HepG2 (cell line): Measurements from ENCODE around the gene CAMK2D. TPM values are rescaled to one million over a fixed set of nuclear protein-coding genes. Genes with fewer than 3 reads are reported as not detected.
A peak's percentile ranks its signal among the peaks of the same experiment; 100 is the strongest.

Experiments
- GFI1 ChIP-seq: sonication (generic); formaldehyde crosslinking; IDR thresholded peaks from 2 replicates; pipeline ENCODE4 v1.5.0; 2020; ENCODE audit warnings: missing genetic modification reagents, mild to moderate bottlenecking, borderline replicate concordance
- GPN1 ChIP-seq: sonication (generic); formaldehyde crosslinking; IDR thresholded peaks from 2 replicates; pipeline ENCODE4 v1.5.1; 2020; ENCODE audit warnings: missing genetic modification reagents, borderline replicate concordance
- JUNB ChIP-seq: sonication (generic); formaldehyde crosslinking; IDR thresholded peaks from 2 replicates; pipeline ENCODE4 v1.8.0; 2022; ENCODE audit warnings: missing genetic modification reagents, mild to moderate bottlenecking, borderline replicate concordance
- MYC ChIP-seq: sonication (generic); formaldehyde crosslinking; IDR thresholded peaks from 2 replicates; pipeline ENCODE4 v1.9.0; 2021; ENCODE audit warnings: missing genetic modification reagents, borderline replicate concordance
- SOX6 ChIP-seq, 2 experiments: fragments of 450-650 bp in 1 of 2; sonication (generic) in 1 of 2; formaldehyde crosslinking in 1 of 2; IDR thresholded peaks; 2 replicates each; pipeline versions ENCODE4 v1.4.0 to v1.6.1; 2017 to 2020; ENCODE audit warnings: antibody characterized with exemption in 1 of 2, mild to moderate bottlenecking in 1 of 2, missing genetic modification reagents in 1 of 2
- SUZ12 ChIP-seq: fragments of 150-350 bp; IDR thresholded peaks from 2 replicates; pipeline ENCODE4 v1.6.1; 2014; ENCODE audit warnings: low read depth, low read length
- ZFP62 ChIP-seq: sonication (generic); formaldehyde crosslinking; IDR thresholded peaks from 2 replicates; pipeline ENCODE4 v1.4.0; 2020; ENCODE audit warnings: missing genetic modification reagents
- ZFX ChIP-seq: sonication (generic); formaldehyde crosslinking; IDR thresholded peaks from 2 replicates; pipeline ENCODE4 v1.4.0; 2020; ENCODE audit warnings: mild to moderate bottlenecking, low read depth, missing genetic modification reagents, moderate library complexity
- ZNF263 ChIP-seq: sonication (generic); formaldehyde crosslinking; IDR thresholded peaks from 2 replicates; pipeline ENCODE4 v1.4.0; 2020; ENCODE audit warnings: missing genetic modification reagents
- ZNF367 ChIP-seq: sonication (generic); formaldehyde crosslinking; IDR thresholded peaks from 2 replicates; pipeline ENCODE4 v1.4.0; 2020; ENCODE audit warnings: missing genetic modification reagents, borderline replicate concordance
- ZNF430 ChIP-seq: sonication (generic); formaldehyde crosslinking; IDR thresholded peaks from 2 replicates; pipeline ENCODE4 v1.9.0; 2021; ENCODE audit warnings: mild to moderate bottlenecking, missing genetic modification reagents
- ZNF547 ChIP-seq: sonication (generic); formaldehyde crosslinking; IDR thresholded peaks from 2 replicates; pipeline ENCODE4 v1.5.1; 2020; ENCODE audit warnings: mild to moderate bottlenecking, missing genetic modification reagents
- ZNF552 ChIP-seq: sonication (generic); formaldehyde crosslinking; IDR thresholded peaks from 2 replicates; pipeline ENCODE4 v1.9.0; 2022; ENCODE audit warnings: missing genetic modification reagents, mild to moderate bottlenecking, borderline replicate concordance
- ZNF570 ChIP-seq: sonication (generic); formaldehyde crosslinking; IDR thresholded peaks from 2 replicates; pipeline ENCODE4 v1.4.0; 2020; ENCODE audit warnings: mild to moderate bottlenecking, missing genetic modification reagents, borderline replicate concordance
- ZNF839 ChIP-seq: sonication (generic); formaldehyde crosslinking; IDR thresholded peaks from 2 replicates; pipeline ENCODE4 v1.4.0; 2020; ENCODE audit warnings: missing genetic modification reagents, mild to moderate bottlenecking, borderline replicate concordance
- polyA plus RNA-seq, 8 experiments: library from polyadenylated mRNA; depleted of rRNA in 3 of 8; stranded (reverse) in 7 of 8; unstranded in 1 of 8; fragments of >200 nt; fragmentation: Illumina TruSeq in 4 of 8; extraction: Trizol in 4 of 8; gene quantifications; 2 replicates each; pipeline versions ENCODE4 v1.2.1 to v1.2.3, GENCODE V29; 2011 to 2016; ENCODE audit warnings: low read depth in 4 of 8, missing spikeins in 1 of 8, mixed read lengths in 1 of 8; ENCODE audit not compliant: insufficient read depth in 1 of 8
- total RNA-seq, 5 experiments: library from RNA; depleted of rRNA; stranded (reverse); fragments of >200 nt; fragmentation: Illumina TruSeq; extraction: Trizol; gene quantifications; 2 replicates each; pipeline ENCODE4 v1.2.3, GENCODE V29; 2016; ENCODE audit warnings: low read depth in 1 of 5
- TF ChIP-seq, protein P1 (sequence below): IDR thresholded peaks from 2 replicates; pipeline ENCODE4 v1.6.1; 2012; ENCODE audit warnings: low read depth, low read length, improper control_type of control experiment
- TF ChIP-seq, protein P2 (sequence below): sonication (generic); formaldehyde crosslinking; IDR thresholded peaks from 2 replicates; pipeline ENCODE4 v1.5.0; 2020; ENCODE audit warnings: missing genetic modification reagents
- TF ChIP-seq, protein P3 (sequence below): sonication (generic); formaldehyde crosslinking; IDR thresholded peaks from 2 replicates; pipeline ENCODE4 v1.5.1; 2020; ENCODE audit warnings: mild to moderate bottlenecking, missing genetic modification reagents, moderate library complexity
- TF ChIP-seq, protein P4 (sequence below): sonication (generic); formaldehyde crosslinking; IDR thresholded peaks from 2 replicates; pipeline ENCODE4 v1.5.0; 2020; ENCODE audit warnings: missing genetic modification reagents
- TF ChIP-seq, protein P5 (sequence below): sonication (generic); formaldehyde crosslinking; IDR thresholded peaks from 2 replicates; pipeline ENCODE4 v1.8.1; 2022; ENCODE audit warnings: mild to moderate bottlenecking, missing genetic modification reagents

Gene CAMK2D
- total and polyA plus RNA-seq, 2 of the 13 experiments (the other 11 are each of a cell fraction or from before 2014, with no cell fraction given): 18.0 to 65.4 TPM

DNA sequence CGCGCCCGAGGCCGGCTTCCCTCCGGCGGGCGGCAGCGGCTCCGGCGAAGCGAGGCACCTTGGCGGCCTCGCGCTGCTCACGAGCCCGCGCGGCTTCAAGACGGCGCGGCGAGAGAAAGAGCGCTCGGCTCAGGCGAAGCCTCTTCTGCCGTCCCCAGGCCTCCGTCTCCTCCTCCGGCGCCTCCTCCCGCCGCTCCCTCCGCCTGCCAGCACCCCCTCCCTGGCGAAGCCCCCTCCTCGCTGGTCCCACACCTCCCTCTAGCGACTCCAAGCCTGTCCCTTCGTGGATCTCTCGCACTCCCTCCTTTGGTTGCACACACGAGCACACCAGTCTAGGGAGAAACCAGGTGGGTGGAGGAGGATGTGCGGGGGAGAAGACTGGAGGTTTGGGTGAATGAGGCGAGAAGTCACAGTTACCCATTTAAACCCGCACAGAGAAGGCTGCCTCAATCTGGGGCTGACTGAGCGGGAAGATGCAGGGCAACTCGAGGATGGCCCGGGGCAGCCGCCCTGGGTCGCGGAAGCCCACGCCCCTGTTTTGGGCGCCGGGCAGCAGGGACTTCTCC is at the start of gene CAMK2D (continued):
- TF ChIP-seq, protein P1, sequence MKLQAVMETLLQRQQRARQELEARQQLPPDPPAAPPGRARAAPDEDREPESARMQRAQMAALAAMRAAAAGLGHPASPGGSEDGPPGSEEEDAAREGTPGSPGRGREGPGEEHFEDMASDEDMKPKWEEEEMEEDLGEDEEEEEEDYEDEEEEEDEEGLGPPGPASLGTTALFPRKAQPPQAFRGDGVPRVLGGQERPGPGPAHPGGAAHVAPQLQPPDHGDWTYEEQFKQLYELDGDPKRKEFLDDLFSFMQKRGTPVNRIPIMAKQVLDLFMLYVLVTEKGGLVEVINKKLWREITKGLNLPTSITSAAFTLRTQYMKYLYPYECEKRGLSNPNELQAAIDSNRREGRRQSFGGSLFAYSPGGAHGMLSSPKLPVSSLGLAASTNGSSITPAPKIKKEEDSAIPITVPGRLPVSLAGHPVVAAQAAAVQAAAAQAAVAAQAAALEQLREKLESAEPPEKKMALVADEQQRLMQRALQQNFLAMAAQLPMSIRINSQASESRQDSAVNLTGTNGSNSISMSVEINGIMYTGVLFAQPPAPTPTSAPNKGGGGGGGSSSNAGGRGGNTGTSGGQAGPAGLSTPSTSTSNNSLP: no peak
- 0 out of 2 replicates have a peak, but pooled peaks have one; percentile 1 for TF ChIP-seq ZNF263 (CRISPR knock-in tag)
- peak; percentile 52; the same call in 1 of the 2 replicates for TF ChIP-seq ZFX (CRISPR knock-in tag)
- no peak for TF ChIP-seq ZFP62 (CRISPR knock-in tag)
- TF ChIP-seq, protein P2, sequence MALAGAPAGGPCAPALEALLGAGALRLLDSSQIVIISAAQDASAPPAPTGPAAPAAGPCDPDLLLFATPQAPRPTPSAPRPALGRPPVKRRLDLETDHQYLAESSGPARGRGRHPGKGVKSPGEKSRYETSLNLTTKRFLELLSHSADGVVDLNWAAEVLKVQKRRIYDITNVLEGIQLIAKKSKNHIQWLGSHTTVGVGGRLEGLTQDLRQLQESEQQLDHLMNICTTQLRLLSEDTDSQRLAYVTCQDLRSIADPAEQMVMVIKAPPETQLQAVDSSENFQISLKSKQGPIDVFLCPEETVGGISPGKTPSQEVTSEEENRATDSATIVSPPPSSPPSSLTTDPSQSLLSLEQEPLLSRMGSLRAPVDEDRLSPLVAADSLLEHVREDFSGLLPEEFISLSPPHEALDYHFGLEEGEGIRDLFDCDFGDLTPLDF: no peak
- no peak for TF ChIP-seq ZNF430 (CRISPR knock-in tag)
- TF ChIP-seq ZNF570 (CRISPR knock-in tag): no peak; the same call in 1 of the 2 replicates
- no peak; the same call in 1 of the 2 replicates for TF ChIP-seq GFI1 (CRISPR knock-in tag)
- peak; percentile 46; the same call in 1 of the 2 replicates for TF ChIP-seq MYC (CRISPR knock-in tag)
- TF ChIP-seq SUZ12: no peak
- 0 out of 2 replicates have a peak, but pooled peaks have one; percentile 25 for TF ChIP-seq ZNF839 (CRISPR knock-in tag)
- TF ChIP-seq ZNF552: no peak
- no peak for TF ChIP-seq JUNB
- TF ChIP-seq, protein P3, sequence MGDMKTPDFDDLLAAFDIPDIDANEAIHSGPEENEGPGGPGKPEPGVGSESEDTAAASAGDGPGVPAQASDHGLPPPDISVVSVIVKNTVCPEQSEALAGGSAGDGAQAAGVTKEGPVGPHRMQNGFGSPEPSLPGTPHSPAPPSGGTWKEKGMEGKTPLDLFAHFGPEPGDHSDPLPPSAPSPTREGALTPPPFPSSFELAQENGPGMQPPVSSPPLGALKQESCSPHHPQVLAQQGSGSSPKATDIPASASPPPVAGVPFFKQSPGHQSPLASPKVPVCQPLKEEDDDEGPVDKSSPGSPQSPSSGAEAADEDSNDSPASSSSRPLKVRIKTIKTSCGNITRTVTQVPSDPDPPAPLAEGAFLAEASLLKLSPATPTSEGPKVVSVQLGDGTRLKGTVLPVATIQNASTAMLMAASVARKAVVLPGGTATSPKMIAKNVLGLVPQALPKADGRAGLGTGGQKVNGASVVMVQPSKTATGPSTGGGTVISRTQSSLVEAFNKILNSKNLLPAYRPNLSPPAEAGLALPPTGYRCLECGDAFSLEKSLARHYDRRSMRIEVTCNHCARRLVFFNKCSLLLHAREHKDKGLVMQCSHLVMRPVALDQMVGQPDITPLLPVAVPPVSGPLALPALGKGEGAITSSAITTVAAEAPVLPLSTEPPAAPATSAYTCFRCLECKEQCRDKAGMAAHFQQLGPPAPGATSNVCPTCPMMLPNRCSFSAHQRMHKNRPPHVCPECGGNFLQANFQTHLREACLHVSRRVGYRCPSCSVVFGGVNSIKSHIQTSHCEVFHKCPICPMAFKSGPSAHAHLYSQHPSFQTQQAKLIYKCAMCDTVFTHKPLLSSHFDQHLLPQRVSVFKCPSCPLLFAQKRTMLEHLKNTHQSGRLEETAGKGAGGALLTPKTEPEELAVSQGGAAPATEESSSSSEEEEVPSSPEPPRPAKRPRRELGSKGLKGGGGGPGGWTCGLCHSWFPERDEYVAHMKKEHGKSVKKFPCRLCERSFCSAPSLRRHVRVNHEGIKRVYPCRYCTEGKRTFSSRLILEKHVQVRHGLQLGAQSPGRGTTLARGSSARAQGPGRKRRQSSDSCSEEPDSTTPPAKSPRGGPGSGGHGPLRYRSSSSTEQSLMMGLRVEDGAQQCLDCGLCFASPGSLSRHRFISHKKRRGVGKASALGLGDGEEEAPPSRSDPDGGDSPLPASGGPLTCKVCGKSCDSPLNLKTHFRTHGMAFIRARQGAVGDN (CRISPR knock-in tag): peak; percentile 72
- TF ChIP-seq, protein P4, sequence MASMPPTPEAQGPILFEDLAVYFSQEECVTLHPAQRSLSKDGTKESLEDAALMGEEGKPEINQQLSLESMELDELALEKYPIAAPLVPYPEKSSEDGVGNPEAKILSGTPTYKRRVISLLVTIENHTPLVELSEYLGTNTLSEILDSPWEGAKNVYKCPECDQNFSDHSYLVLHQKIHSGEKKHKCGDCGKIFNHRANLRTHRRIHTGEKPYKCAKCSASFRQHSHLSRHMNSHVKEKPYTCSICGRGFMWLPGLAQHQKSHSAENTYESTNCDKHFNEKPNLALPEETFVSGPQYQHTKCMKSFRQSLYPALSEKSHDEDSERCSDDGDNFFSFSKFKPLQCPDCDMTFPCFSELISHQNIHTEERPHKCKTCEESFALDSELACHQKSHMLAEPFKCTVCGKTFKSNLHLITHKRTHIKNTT (CRISPR knock-in tag): no peak
- TF ChIP-seq SOX6 (IDR thresholded peaks at IDR 0.05): no peak
- peak; percentile 29; the same call in 1 of the 2 replicates for TF ChIP-seq SOX6 (CRISPR knock-in tag; IDR thresholded peaks at IDR 0.05)
- no peak for TF ChIP-seq GPN1 (CRISPR knock-in tag)
- TF ChIP-seq, protein P5, sequence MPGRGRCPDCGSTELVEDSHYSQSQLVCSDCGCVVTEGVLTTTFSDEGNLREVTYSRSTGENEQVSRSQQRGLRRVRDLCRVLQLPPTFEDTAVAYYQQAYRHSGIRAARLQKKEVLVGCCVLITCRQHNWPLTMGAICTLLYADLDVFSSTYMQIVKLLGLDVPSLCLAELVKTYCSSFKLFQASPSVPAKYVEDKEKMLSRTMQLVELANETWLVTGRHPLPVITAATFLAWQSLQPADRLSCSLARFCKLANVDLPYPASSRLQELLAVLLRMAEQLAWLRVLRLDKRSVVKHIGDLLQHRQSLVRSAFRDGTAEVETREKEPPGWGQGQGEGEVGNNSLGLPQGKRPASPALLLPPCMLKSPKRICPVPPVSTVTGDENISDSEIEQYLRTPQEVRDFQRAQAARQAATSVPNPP (CRISPR knock-in tag): 0 out of 2 replicates have a peak, but pooled peaks have one; percentile 16
- TF ChIP-seq ZNF547 (CRISPR knock-in tag): no peak; the same call in 1 of the 2 replicates
- TF ChIP-seq ZNF367 (CRISPR knock-in tag): no peak; the same call in 1 of the 2 replicates
